Neural progenitor cell (in vitro differentiated cells): ENCODE results near the gene BUD13. TPM values are rescaled to one million over a fixed set of nuclear protein-coding genes. Genes with fewer than 3 reads are reported as not detected.

Source experiments
- DNase-seq: peaks from one replicate; pipeline ENCODE4 v3.0.0-alpha.2; 2016; ENCODE audit warnings: low spot score
- H2AFZ ChIP-seq: fragments of 200-600 bp; sonication (generic); replicated peaks from 2 replicates; pipeline ENCODE4 v1.6.1; 2016; ENCODE audit warnings: antibody characterized with exemption
- H3F3A ChIP-seq: fragments of 200-600 bp; sonication (generic); 2 replicates; pipeline ENCODE4 v1.6.1; 2016; ENCODE audit warnings: antibody characterized with exemption, low read depth
- H3K27ac ChIP-seq: fragments of 200-600 bp; sonication (generic); 2 replicates; pipeline ENCODE4 v1.5.1; 2016; ENCODE audit warnings: mild to moderate bottlenecking
- H3K27me3 ChIP-seq: fragments of 200-600 bp; sonication (generic); 2 replicates; pipeline ENCODE4 v1.6.1; 2016; ENCODE audit warnings: mild to moderate bottlenecking, moderate library complexity
- H3K36me3 ChIP-seq: fragments of 200-600 bp; sonication (generic); 2 replicates; pipeline ENCODE4 v1.5.1; 2016
- H3K4me1 ChIP-seq: fragments of 200-600 bp; sonication (generic); 2 replicates; pipeline ENCODE4 v1.6.1; 2016; ENCODE audit warnings: mixed run types
- H3K4me2 ChIP-seq: fragments of 200-600 bp; sonication (generic); 2 replicates; pipeline ENCODE4 v1.6.1; 2016
- H3K4me3 ChIP-seq: fragments of 200-600 bp; sonication (generic); 2 replicates; pipeline ENCODE4 v1.5.1; 2016
- H3K79me2 ChIP-seq: fragments of 200-600 bp; sonication (generic); 2 replicates; pipeline ENCODE4 v1.6.1; 2016; ENCODE audit warnings: low read depth
- H3K9ac ChIP-seq: fragments of 200-600 bp; sonication (generic); 2 replicates; pipeline ENCODE4 v1.6.1; 2016
- H3K9me3 ChIP-seq: fragments of 200-600 bp; sonication (generic); 2 replicates; pipeline ENCODE4 v1.5.1; 2016; ENCODE audit warnings: low read depth
- H4K20me1 ChIP-seq: fragments of 200-600 bp; sonication (generic); 2 replicates; pipeline ENCODE4 v1.6.1; 2016; ENCODE audit warnings: low read depth
- H3K27ac Mint-ChIP-seq: 3 replicates; pipeline ENCODE4 v1.8.0; 2021; ENCODE audit warnings: mixed read lengths
- H3K27me3 Mint-ChIP-seq: 2 replicates; pipeline ENCODE4 v1.8.0; 2022; ENCODE audit warnings: low read depth, mild to moderate bottlenecking, inconsistent platforms, moderate library complexity, mixed read lengths; ENCODE audit not compliant: insufficient read depth
- H3K36me3 Mint-ChIP-seq: 3 replicates; pipeline ENCODE4 v1.8.0; 2021; ENCODE audit warnings: mixed read lengths
- H3K4me1 Mint-ChIP-seq: 3 replicates; pipeline ENCODE4 v1.8.0; 2021; ENCODE audit warnings: mixed read lengths
- H3K4me3 Mint-ChIP-seq: 3 replicates; pipeline ENCODE4 v1.8.0; 2021; ENCODE audit warnings: mild to moderate bottlenecking, moderate library complexity, mixed read lengths
- H3K9me3 Mint-ChIP-seq: 3 replicates; pipeline ENCODE4 v1.8.0; 2020; ENCODE audit warnings: mixed read lengths
- EZH2 ChIP-seq: fragments of 200-600 bp; sonication (generic); IDR thresholded peaks from 2 replicates; pipeline ENCODE4 v1.6.1; 2017; ENCODE audit warnings: antibody characterized with exemption, mild to moderate bottlenecking, moderate library complexity
- EZH2phosphoT487 ChIP-seq: fragments of 200-600 bp; sonication (generic); IDR thresholded peaks from 2 replicates; pipeline ENCODE4 v1.6.1; 2017; ENCODE audit warnings: antibody characterized with exemption
- total RNA-seq: library from RNA; depleted of rRNA; stranded (reverse); fragments of >200 nt; gene quantifications from 2 replicates; pipeline ENCODE4 v1.2.3, GENCODE V29; 2015; ENCODE audit warnings: low replicate concordance
- TF ChIP-seq, protein P1 (sequence below): fragments of 200-600 bp; sonication (generic); IDR thresholded peaks from 2 replicates; pipeline ENCODE4 v1.5.1; 2017; ENCODE audit warnings: antibody characterized with exemption, mild to moderate bottlenecking

BUD13 gene
- total RNA-seq, 1 donor from 2014 or later, result 31.5 TPM

DNA sequence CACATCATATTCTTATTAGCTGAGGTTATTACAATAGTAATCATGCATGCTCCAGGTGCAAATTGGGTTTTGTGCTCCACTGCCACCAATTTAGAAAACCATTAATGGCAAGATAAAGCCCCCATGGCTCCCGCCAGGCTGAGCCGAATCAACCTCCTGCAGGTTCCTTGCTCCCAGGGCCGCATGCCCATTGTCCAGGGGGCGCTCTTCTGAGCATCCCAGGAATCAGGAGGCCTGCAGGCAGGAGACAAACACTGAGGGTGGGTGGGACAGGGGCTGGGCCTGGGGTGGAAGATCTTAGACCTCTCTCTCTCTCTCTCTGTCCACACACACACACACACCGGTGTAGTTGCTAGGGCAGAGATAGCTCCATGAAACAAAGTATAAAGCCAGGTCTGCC is 57.4 kb downstream of the BUD13 start:
- DNase-seq, result no peak
- peaks cover 5% of the 10 kb centered on the region for H3K27me3 Mint-ChIP-seq
- H3K9ac ChIP-seq, result no peak overlapping the region
- H3K79me2 ChIP-seq, result no peaks in the 10 kb centered on the region
- peaks cover 8% of the 10 kb centered on the region for H3F3A ChIP-seq
- no peaks in the 10 kb centered on the region for H3K9me3 ChIP-seq
- peaks cover 20% of the 10 kb centered on the region for H3K4me1 ChIP-seq
- H3K36me3 Mint-ChIP-seq, result no peaks in the 10 kb centered on the region
- peaks cover 9% of the 10 kb centered on the region for H3K4me1 Mint-ChIP-seq
- H3K27ac Mint-ChIP-seq, result no peak overlapping the region
- no peak overlapping the region for H2AFZ ChIP-seq
- H3K27me3 ChIP-seq, result no peaks in the 10 kb centered on the region
- no peaks in the 10 kb centered on the region for H4K20me1 ChIP-seq
- H3K27ac ChIP-seq, result no peak overlapping the region
- no peak for TF ChIP-seq EZH2
- TF ChIP-seq EZH2phosphoT487, result no peak
- TF ChIP-seq, protein P1, sequence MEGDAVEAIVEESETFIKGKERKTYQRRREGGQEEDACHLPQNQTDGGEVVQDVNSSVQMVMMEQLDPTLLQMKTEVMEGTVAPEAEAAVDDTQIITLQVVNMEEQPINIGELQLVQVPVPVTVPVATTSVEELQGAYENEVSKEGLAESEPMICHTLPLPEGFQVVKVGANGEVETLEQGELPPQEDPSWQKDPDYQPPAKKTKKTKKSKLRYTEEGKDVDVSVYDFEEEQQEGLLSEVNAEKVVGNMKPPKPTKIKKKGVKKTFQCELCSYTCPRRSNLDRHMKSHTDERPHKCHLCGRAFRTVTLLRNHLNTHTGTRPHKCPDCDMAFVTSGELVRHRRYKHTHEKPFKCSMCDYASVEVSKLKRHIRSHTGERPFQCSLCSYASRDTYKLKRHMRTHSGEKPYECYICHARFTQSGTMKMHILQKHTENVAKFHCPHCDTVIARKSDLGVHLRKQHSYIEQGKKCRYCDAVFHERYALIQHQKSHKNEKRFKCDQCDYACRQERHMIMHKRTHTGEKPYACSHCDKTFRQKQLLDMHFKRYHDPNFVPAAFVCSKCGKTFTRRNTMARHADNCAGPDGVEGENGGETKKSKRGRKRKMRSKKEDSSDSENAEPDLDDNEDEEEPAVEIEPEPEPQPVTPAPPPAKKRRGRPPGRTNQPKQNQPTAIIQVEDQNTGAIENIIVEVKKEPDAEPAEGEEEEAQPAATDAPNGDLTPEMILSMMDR, result peak; percentile 18
- no peak overlapping the region for H3K4me3 ChIP-seq
- H3K4me3 Mint-ChIP-seq, result no peak overlapping the region
- H3K4me2 ChIP-seq, result no peak overlapping the region
- no peaks in the 10 kb centered on the region for H3K9me3 Mint-ChIP-seq
- H3K36me3 ChIP-seq, result no peaks in the 10 kb centered on the region

GRCh38 chr11:116714902-116715301 is 57.9 kb downstream of the BUD13 start:
- no peak overlapping the region for H3K27ac Mint-ChIP-seq
- H3K4me3 ChIP-seq, result no peak overlapping the region
- H3K27me3 ChIP-seq, result no peaks in the 10 kb centered on the region
- DNase-seq, result no peak
- no peak overlapping the region for H3K4me3 Mint-ChIP-seq
- no peaks in the 10 kb centered on the region for H4K20me1 ChIP-seq
- H3K9ac ChIP-seq, result no peak overlapping the region
- H3K36me3 Mint-ChIP-seq, result no peaks in the 10 kb centered on the region
- H3K9me3 ChIP-seq, result no peaks in the 10 kb centered on the region
- peaks cover 8% of the 10 kb centered on the region for H3F3A ChIP-seq
- H3K36me3 ChIP-seq, result no peaks in the 10 kb centered on the region
- TF ChIP-seq EZH2phosphoT487 (no peak), EZH2 (no peak)
- TF ChIP-seq, protein P1, result no peak
- H3K27me3 Mint-ChIP-seq, result peaks cover 7% of the 10 kb centered on the region
- H3K79me2 ChIP-seq, result no peaks in the 10 kb centered on the region
- no peaks in the 10 kb centered on the region for H3K9me3 Mint-ChIP-seq
- H3K4me2 ChIP-seq, result no peak overlapping the region
- no peak overlapping the region for H3K27ac ChIP-seq
- peaks cover 24% of the 10 kb centered on the region for H3K4me1 ChIP-seq
- H2AFZ ChIP-seq, result peak overlapping the region; percentile 63
- H3K4me1 Mint-ChIP-seq, result peaks cover 14% of the 10 kb centered on the region

GRCh38 chr11:116712428-116712827 is 60.4 kb downstream of the BUD13 start:
- H3K4me3 ChIP-seq, result no peak overlapping the region
- no peak overlapping the region for H2AFZ ChIP-seq
- H3K9me3 ChIP-seq, result no peaks in the 10 kb centered on the region
- H3K27me3 ChIP-seq, result no peaks in the 10 kb centered on the region
- H3K27me3 Mint-ChIP-seq, result peaks cover 8% of the 10 kb centered on the region
- H3F3A ChIP-seq, result peaks cover 8% of the 10 kb centered on the region
- no peak overlapping the region for H3K27ac ChIP-seq
- no peaks in the 10 kb centered on the region for H3K9me3 Mint-ChIP-seq
- H3K4me3 Mint-ChIP-seq, result no peak overlapping the region
- H3K36me3 ChIP-seq, result no peaks in the 10 kb centered on the region
- no peak overlapping the region for H3K9ac ChIP-seq
- DNase-seq, result no peak
- TF ChIP-seq, protein P1, result no peak
- TF ChIP-seq EZH2phosphoT487 (no peak), EZH2 (no peak)
- peaks cover 16% of the 10 kb centered on the region for H3K4me1 Mint-ChIP-seq
- peaks cover 20% of the 10 kb centered on the region for H3K4me1 ChIP-seq
- H3K36me3 Mint-ChIP-seq, result no peaks in the 10 kb centered on the region
- H4K20me1 ChIP-seq, result no peaks in the 10 kb centered on the region
- no peaks in the 10 kb centered on the region for H3K79me2 ChIP-seq
- H3K27ac Mint-ChIP-seq, result no peak overlapping the region
- no peak overlapping the region for H3K4me2 ChIP-seq
